Mucosa of descending colon (tissue), 3 donors: ENCODE results near the gene YIPF4. TPM values are rescaled to one million over a fixed set of nuclear protein-coding genes. Genes with fewer than 3 reads are reported as not detected.
"Not testable (repeated sequence)": the region's sequence is repeated elsewhere in the genome, so short reads cannot be mapped to it uniquely, and the experiment has no call there.

Experiments
- ATAC-seq: fragments of 200-7000 bp; cut with Tn5 transposase; one replicate; pipeline ENCODE4 v1.9.1; 2020; ENCODE audit warnings: mild to moderate bottlenecking, moderate library complexity
- DNase-seq, 3 donors: peaks; one replicate each; pipeline ENCODE4 v3.0.0-alpha.2; 2020
- H3K36me3 ChIP-seq: fragments of 200-600 bp; one replicate; pipeline ENCODE4 v1.8.0; 2021; ENCODE audit warnings: low read depth, mild to moderate bottlenecking
- H3K4me1 ChIP-seq: fragments of 200-600 bp; one replicate; pipeline ENCODE4 v1.8.0; 2021; ENCODE audit warnings: low read depth, mild to moderate bottlenecking
- H3K4me3 ChIP-seq: fragments of 200-600 bp; one replicate; pipeline ENCODE4 v1.8.0; 2021; ENCODE audit warnings: mild to moderate bottlenecking
- H3K9me3 ChIP-seq: fragments of 200-600 bp; one replicate; pipeline ENCODE4 v1.8.0; 2021; ENCODE audit warnings: mild to moderate bottlenecking
- CTCF ChIP-seq: fragments of 200-600 bp; IDR thresholded peaks from one replicate; pipeline ENCODE4 v1.8.0; 2022; ENCODE audit warnings: antibody characterized with exemption, mild to moderate bottlenecking
- intact Hi-C, 2 donors: fragments of 100-400 bp; cut with DNase I in 1 of 2; cut with micrococcal nuclease in 1 of 2; formaldehyde crosslinking; loops; one replicate each; pipeline versions ENCODE4 v1.11.0 to v1.11.1; 2022; cut with DNase I, micrococcal nuclease
- total RNA-seq, 3 donors: library from RNA; stranded (reverse); fragmentation: NEBNext Ultra II Directional in 2 of 3; extraction: Animal tissue kit (Norgen Biotek cat#: 25700) in 2 of 3; gene quantifications; one replicate each; pipeline versions ENCODE4 v1.2.1 to v1.2.4, GENCODE V29; 2021 to 2023
- donor health status: DM: no; HTN: no; CAD: no; lungs with moderate emphysema.
- donor health status: DM: no; HTN: no; CAD: no.
- donor health status: DM: no; HTN: yes; CAD: no.

YIPF4 gene
- total RNA-seq, 3 donors from 2014 or later = 46.8 to 59.4 (median 57.3) TPM

GRCh38 chr2:32363597-32363996 is 85.9 kb downstream of the YIPF4 start:
- H3K9me3 ChIP-seq = no peaks in the 10 kb centered on the region
- no peaks in the 10 kb centered on the region for H3K36me3 ChIP-seq
- TF ChIP-seq CTCF = no peak
- no peak for DNase-seq
- H3K4me1 ChIP-seq = peaks cover 40% of the 10 kb centered on the region
- intact Hi-C loops = no loop called here
- no peak for ATAC-seq
- H3K4me3 ChIP-seq = no peak overlapping the region

GRCh38 chr2:32364290-32364689 is 86.6 kb downstream of the YIPF4 start:
- ATAC-seq, DNase-seq, H3K4me3 ChIP-seq, intact Hi-C loops, H3K36me3 ChIP-seq, H3K9me3 ChIP-seq: not testable (repeated sequence)
- peaks cover 33% of the 10 kb centered on the region for H3K4me1 ChIP-seq

- H3K36me3 ChIP-seq, H3K9me3 ChIP-seq, DNase-seq, intact Hi-C loops, H3K4me3 ChIP-seq, ATAC-seq: not testable (repeated sequence)
- peaks cover 26% of the 10 kb centered on the region for H3K4me1 ChIP-seq
These were observed 88.0 kb downstream of the YIPF4 start for GRCh38 chr2:32365679-32366078.

Other genes starting within 250 kb of the YIPF4 start
- gene DPY30, start 238.1 kb upstream of the YIPF4 start, total RNA-seq = 10 to 100 TPM; 49.0 to 59.2 (median 49.0) TPM
- gene SPAST, start 214.3 kb upstream of the YIPF4 start, total RNA-seq = 10 to 100 TPM; 17.2 to 18.9 (median 17.2) TPM
- gene SLC30A6, start 112.0 kb upstream of the YIPF4 start, total RNA-seq = 10 to 100 TPM; 16.8 to 21.7 (median 21.3) TPM
- 1 to 10 TPM in 2 of 3 donors, under 1 TPM in 1; 0.46 to 1.8 (median 1.5) TPM for gene NLRC4, start 13.0 kb upstream of the YIPF4 start, total RNA-seq
- 100 to 1,000 TPM; 102 to 136 (median 112) TPM for gene BIRC6, start 79.1 kb downstream of the YIPF4 start, total RNA-seq